ENCODE measurements around the gene FADS1. TPM values are rescaled to one million over a fixed set of nuclear protein-coding genes. Genes with fewer than 3 reads are reported as not detected.
A peak's percentile ranks its signal among the peaks of the same experiment; 100 is the strongest.

Gene FADS1
- total RNA-seq, 4 donors from 2014 or later = 7.3 to 58.6 (median 21.8) TPM

DNA sequence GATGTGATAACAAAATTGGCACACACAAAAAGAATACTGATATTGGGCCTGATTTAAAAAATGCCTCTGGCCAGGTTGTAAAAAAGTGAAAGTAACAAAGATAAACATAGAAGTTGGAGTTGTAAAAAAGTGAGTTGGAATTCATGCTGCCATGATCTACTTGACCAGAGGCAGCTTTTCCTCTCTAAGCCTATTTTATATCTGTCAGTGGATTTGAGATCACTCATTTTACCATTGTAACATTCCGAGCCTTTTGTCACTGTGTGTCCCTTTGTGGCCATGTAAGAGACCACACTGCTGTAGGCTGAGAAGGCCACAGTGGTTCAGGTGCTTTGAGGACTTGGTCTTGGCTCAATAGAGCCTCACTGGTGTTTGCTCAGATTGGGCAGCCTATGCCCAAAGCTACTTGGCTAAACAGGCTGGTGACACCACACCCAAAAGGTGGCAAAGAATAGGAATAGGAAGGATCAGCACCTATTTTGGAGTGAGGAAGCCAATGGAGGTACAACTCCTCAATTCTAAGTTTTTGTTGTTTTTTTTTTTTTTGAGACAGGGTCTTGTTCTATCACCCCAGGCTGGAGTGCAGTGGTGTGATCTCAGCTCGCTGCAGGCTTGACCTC is 17.0 kb downstream of the FADS1 start:
- intact Hi-C loops (cut with DNase I; ENCODE audit: low total_unique reads) = loop anchor here (10.0 kb wide), 1 partner anchor 315 kb away; no protein-coding TSS in a partner anchor
- no peak overlapping the region for H3K4me3 ChIP-seq (ENCODE audit: low read depth, poor library complexity, severe bottlenecking)
- TF ChIP-seq, protein P1, sequence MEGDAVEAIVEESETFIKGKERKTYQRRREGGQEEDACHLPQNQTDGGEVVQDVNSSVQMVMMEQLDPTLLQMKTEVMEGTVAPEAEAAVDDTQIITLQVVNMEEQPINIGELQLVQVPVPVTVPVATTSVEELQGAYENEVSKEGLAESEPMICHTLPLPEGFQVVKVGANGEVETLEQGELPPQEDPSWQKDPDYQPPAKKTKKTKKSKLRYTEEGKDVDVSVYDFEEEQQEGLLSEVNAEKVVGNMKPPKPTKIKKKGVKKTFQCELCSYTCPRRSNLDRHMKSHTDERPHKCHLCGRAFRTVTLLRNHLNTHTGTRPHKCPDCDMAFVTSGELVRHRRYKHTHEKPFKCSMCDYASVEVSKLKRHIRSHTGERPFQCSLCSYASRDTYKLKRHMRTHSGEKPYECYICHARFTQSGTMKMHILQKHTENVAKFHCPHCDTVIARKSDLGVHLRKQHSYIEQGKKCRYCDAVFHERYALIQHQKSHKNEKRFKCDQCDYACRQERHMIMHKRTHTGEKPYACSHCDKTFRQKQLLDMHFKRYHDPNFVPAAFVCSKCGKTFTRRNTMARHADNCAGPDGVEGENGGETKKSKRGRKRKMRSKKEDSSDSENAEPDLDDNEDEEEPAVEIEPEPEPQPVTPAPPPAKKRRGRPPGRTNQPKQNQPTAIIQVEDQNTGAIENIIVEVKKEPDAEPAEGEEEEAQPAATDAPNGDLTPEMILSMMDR (IDR thresholded peaks at IDR 0.05) = no peak
- TF ChIP-seq POLR2A (IDR thresholded peaks at IDR 0.05) = no peak
- no peak for DNase-seq (ENCODE audit: low spot score in 2 of 2)
- WGBS, 2 donors = 95 to 97% methylated on average over 2 of the region's 2 CpGs

GRCh38 chr11:61797263-61797944 is 19.4 kb downstream of the FADS1 start:
- TF ChIP-seq POLR2A (IDR thresholded peaks at IDR 0.05) = no peak
- TF ChIP-seq, protein P1 (IDR thresholded peaks at IDR 0.05) = no peak
- intact Hi-C loops (cut with DNase I; ENCODE audit: low total_unique reads) = loop anchor here (10.0 kb wide), 1 partner anchor 317 kb away; no protein-coding TSS in a partner anchor
- 38 to 51% methylated on average over 3 of the region's 3 CpGs for WGBS, 2 donors
- no peak overlapping the region for H3K4me3 ChIP-seq (ENCODE audit: low read depth, poor library complexity, severe bottlenecking)
- DNase-seq (ENCODE audit: low spot score in 2 of 2) = peak in 1 of 2 donors; percentile 79

DNA sequence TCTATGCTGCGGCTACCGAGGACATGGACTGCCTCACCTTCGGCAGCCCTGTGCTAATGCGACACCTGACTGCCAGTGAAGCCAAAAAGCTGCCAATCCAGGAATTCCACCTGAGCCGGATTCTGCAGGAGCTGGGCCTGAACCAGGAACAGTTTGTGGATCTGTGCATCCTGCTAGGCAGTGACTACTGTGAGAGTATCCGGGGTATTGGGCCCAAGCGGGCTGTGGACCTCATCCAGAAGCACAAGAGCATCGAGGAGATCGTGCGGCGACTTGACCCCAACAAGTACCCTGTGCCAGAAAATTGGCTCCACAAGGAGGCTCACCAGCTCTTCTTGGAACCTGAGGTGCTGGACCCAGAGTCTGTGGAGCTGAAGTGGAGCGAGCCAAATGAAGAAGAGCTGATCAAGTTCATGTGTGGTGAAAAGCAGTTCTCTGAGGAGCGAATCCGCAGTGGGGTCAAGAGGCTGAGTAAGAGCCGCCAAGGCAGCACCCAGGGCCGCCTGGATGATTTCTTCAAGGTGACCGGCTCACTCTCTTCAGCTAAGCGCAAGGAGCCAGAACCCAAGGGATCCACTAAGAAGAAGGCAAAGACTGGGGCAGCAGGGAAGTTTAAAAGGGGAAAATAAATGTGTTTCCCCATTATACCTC is 20.8 kb downstream of the FADS1 start:
- 86 to 96% methylated on average over 15 to 18 of the region's 18 CpGs for WGBS, 2 donors

DNA sequence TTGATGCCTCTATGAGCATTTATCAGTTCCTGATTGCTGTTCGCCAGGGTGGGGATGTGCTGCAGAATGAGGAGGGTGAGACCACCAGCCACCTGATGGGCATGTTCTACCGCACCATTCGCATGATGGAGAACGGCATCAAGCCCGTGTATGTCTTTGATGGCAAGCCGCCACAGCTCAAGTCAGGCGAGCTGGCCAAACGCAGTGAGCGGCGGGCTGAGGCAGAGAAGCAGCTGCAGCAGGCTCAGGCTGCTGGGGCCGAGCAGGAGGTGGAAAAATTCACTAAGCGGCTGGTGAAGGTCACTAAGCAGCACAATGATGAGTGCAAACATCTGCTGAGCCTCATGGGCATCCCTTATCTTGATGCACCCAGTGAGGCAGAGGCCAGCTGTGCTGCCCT is 21.3 kb downstream of the FADS1 start:
- no peak for TF ChIP-seq POLR2A (IDR thresholded peaks at IDR 0.05)
- TF ChIP-seq, protein P1 (IDR thresholded peaks at IDR 0.05) = no peak
- intact Hi-C loops (cut with DNase I; ENCODE audit: low total_unique reads) = loop anchor here (10.0 kb wide), 1 partner anchor 319 kb away; no protein-coding TSS in a partner anchor
- DNase-seq (ENCODE audit: low spot score in 2 of 2) = no peak
- 91 to 92% methylated on average over 10 to 12 of the region's 12 CpGs for WGBS, 2 donors
- H3K4me3 ChIP-seq (ENCODE audit: low read depth, poor library complexity, severe bottlenecking) = no peak overlapping the region

More for the DNA sequence above, 20.8 kb downstream of the FADS1 start:
- TF ChIP-seq POLR2A (IDR thresholded peaks at IDR 0.05) = no peak
- TF ChIP-seq, protein P1 (IDR thresholded peaks at IDR 0.05) = no peak
- DNase-seq (ENCODE audit: low spot score in 2 of 2) = no peak
- H3K4me3 ChIP-seq (ENCODE audit: low read depth, poor library complexity, severe bottlenecking) = no peak overlapping the region
- intact Hi-C loops (cut with DNase I; ENCODE audit: low total_unique reads) = loop anchor here (10.0 kb wide), 1 partner anchor 319 kb away; no protein-coding TSS in a partner anchor

DNA sequence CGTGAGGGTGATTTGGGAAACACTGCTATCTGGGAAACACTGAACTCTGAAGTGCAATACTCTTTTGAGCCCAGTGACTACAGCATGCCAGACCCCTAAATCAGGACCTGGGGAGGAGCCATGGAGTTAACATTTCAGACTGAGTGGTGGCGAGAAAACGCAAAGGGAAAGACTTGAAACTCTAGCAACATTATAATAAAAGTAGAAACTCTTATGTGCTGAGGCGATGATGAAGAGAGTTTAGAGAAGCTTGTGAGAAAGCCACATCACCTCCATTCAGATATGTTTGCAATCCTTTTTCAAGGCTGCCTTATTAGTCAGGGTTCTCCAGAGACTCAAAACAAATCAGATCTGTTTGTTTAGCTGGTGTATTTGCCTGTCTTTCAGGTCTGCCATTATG is 22.2 kb downstream of the FADS1 start:
- intact Hi-C loops (cut with DNase I; ENCODE audit: low total_unique reads) = loop anchor here (10.0 kb wide), 1 partner anchor 320 kb away; no protein-coding TSS in a partner anchor
- no peak for TF ChIP-seq POLR2A (IDR thresholded peaks at IDR 0.05)
- TF ChIP-seq, protein P1 (IDR thresholded peaks at IDR 0.05) = no peak
- 86 to 91% methylated on average over 4 of the region's 4 CpGs for WGBS, 2 donors

More for the DNA sequence above, 22.2 kb downstream of the FADS1 start:
- H3K4me3 ChIP-seq (ENCODE audit: low read depth, poor library complexity, severe bottlenecking) = no peak overlapping the region
- DNase-seq (ENCODE audit: low spot score in 2 of 2) = no peak
